OCI-LY7 (cell line): ENCODE results near the gene SMIM10L2A. TPM values are rescaled to one million over a fixed set of nuclear protein-coding genes. Genes with fewer than 3 reads are reported as not detected.

Source experiments
- BruUV-seq: library from RNA; stranded (reverse); fragments of 400-500 nt; replicated peaks from 2 replicates; lab custom pipeline; 2021; lab: Mats Ljungman, UMichigan
- CTCF ChIA-PET: fragments of 300-600 bp; sonication (Branson Sonifier 250); formaldehyde crosslinking; loops from one replicate; lab custom pipeline; 2022; ENCODE audit warnings: antibody characterized with exemption; ENCODE audit not compliant: unreplicated experiment; lab: Charles Lee
- POLR2A ChIA-PET: fragments of 300-600 bp; sonication (Branson Sonifier 250); formaldehyde crosslinking; loops from one replicate; lab custom pipeline; 2022; ENCODE audit warnings: antibody characterized with exemption; lab: Charles Lee
- DNase-seq: peaks from one replicate; pipeline ENCODE4 v3.0.0-alpha.2; 2015; ENCODE audit warnings: low spot score
- H2AFZ ChIP-seq: fragments of 200-600 bp; sonication (generic), shearing (Covaris generic); 2 replicates; pipeline ENCODE4 v1.6.1; 2014; ENCODE audit warnings: mild to moderate bottlenecking, antibody characterized with exemption, low read length, moderate library complexity
- H3K27ac ChIP-seq: fragments of 200-600 bp; sonication (generic); 2 replicates; pipeline ENCODE4 v1.5.1; 2014; ENCODE audit warnings: mixed run types, low read depth, mild to moderate bottlenecking, moderate library complexity, low read length, inconsistent platforms; ENCODE audit not compliant: poor library complexity, severe bottlenecking
- H3K36me3 ChIP-seq: fragments of 200-600 bp; sonication (generic); 2 replicates; pipeline ENCODE4 v1.6.1; 2014; ENCODE audit warnings: mild to moderate bottlenecking, antibody characterized with exemption, low read length, moderate library complexity, mixed read lengths; ENCODE audit not compliant: insufficient read depth
- H3K4me1 ChIP-seq: fragments of 200-600 bp; sonication (generic); 2 replicates; pipeline ENCODE4 v1.5.1; 2014; ENCODE audit warnings: mild to moderate bottlenecking, low read length; ENCODE audit not compliant: insufficient read depth, poor library complexity, severe bottlenecking
- H3K4me2 ChIP-seq: fragments of 200-600 bp; sonication (generic); 2 replicates; pipeline ENCODE4 v1.6.1; 2014; ENCODE audit warnings: mild to moderate bottlenecking, low read length
- H3K4me3 ChIP-seq: fragments of 200-600 bp; sonication (generic); 2 replicates; pipeline ENCODE4 v1.5.1; 2014; ENCODE audit warnings: mild to moderate bottlenecking, low read depth, low read length; ENCODE audit not compliant: poor library complexity, severe bottlenecking
- H3K79me2 ChIP-seq: fragments of 200-600 bp; sonication (generic); 2 replicates; pipeline ENCODE4 v1.6.1; 2016; ENCODE audit warnings: low read depth, mild to moderate bottlenecking, low read length, moderate library complexity, mixed read lengths; ENCODE audit not compliant: insufficient read depth
- H3K9me2 ChIP-seq: fragments of 200-600 bp; sonication (generic); 2 replicates; pipeline ENCODE4 v1.6.1; 2016; ENCODE audit warnings: mild to moderate bottlenecking, low read length, mixed read lengths; ENCODE audit not compliant: insufficient read depth
- H3K9me3 ChIP-seq: fragments of 200-600 bp; sonication (generic); 2 replicates; pipeline ENCODE4 v1.6.1; 2014; ENCODE audit warnings: mild to moderate bottlenecking, mixed run types, low read length, mixed read lengths
- H4K20me1 ChIP-seq: fragments of 200-600 bp; sonication (generic); 2 replicates; pipeline ENCODE4 v1.6.1; 2014; ENCODE audit warnings: mild to moderate bottlenecking, antibody characterized with exemption, low read length, moderate library complexity, mixed read lengths; ENCODE audit not compliant: insufficient read depth
- EZH2phosphoT487 ChIP-seq: fragments of 200-600 bp; sonication (generic); IDR thresholded peaks from 2 replicates; pipeline ENCODE4 v1.6.1; 2018; ENCODE audit warnings: low read depth, borderline replicate concordance, mild to moderate bottlenecking, mixed run types, antibody characterized with exemption, low read length, moderate library complexity, mixed read lengths
- intact Hi-C: fragments of 100-400 bp; cut with micrococcal nuclease; formaldehyde crosslinking; loops from one replicate; pipeline ENCODE4 v1.10.0; 2022; ENCODE audit not compliant: unreplicated experiment
- total RNA-seq, 2 experiments: library from RNA; depleted of rRNA in 1 of 2; stranded (reverse); fragments of >200 nt in 1 of 2; shearing (Covaris generic) in 1 of 2; gene quantifications; 2 replicates each; pipeline ENCODE4 v1.2.3, GENCODE V29; 2014 to 2022
- TF ChIP-seq, protein P1 (sequence below): fragments of 200-600 bp; sonication (generic); conservative IDR thresholded peaks from 2 replicates; pipeline ENCODE4 v1.5.1; 2014; ENCODE audit warnings: mild to moderate bottlenecking, antibody characterized with exemption, low read length, moderate library complexity, mixed read lengths

Gene SMIM10L2A
- total RNA-seq, 2 experiments from 2014 or later, result 0.19 TPM; not detected in 1

DNA sequence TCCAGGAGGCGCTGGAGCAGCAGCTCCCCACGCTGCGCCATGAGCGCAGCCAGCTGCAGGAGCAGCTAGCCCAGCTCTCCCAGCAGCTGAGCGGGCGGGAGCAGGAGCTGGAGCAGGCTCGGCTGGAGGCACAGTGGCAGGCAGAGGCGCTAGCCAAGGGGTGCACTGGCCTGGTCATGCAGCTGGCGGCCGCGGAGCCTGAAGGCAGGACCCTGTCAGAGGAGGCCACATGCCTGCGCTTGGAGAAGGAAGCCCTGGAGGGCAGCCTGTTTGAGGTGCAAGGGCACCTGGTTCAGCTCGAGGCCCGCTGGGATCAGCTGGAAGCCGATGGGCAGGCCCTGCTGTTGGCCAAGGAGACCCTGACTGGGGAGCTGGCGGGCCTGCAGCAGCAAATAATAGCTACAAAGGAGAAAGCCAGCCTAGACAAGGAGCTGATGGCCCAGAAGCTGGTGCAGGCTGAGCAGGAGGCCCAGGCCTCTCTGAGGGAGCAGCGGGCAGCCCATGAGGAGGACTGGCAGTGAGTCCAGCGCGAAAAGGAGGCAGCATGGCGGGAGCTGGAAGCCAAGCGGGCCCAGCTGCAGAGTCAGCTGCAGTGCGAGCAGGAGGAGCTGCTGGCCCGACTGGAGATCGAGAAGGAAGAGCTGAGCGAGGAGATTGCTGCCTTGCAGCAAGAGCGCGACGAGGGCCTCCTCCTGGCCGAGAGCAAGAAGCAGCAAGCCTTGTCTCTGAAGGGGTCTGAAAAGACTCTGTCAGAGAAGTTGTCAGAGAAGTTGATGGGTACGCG lies 13.6 kb downstream of the SMIM10L2A start:
- Histone ChIP-seq H3K9me2 (no peaks in the 10 kb centered on the region), H4K20me1 (no peaks in the 10 kb centered on the region), H2AFZ (no peak overlapping the region), H3K4me1 (no peaks in the 10 kb centered on the region), H3K27ac (no peak overlapping the region), H3K9me3 (no peaks in the 10 kb centered on the region), H3K4me3 (no peak overlapping the region), H3K36me3 (no peaks in the 10 kb centered on the region), H3K79me2 (no peaks in the 10 kb centered on the region), H3K4me2 (no peak overlapping the region)
- intact Hi-C loops, result no loop called here
- CTCF ChIA-PET, result no interaction called here
- BruUV-seq, result no TSS peak
- no peak for DNase-seq
- TF ChIP-seq, protein P1, sequence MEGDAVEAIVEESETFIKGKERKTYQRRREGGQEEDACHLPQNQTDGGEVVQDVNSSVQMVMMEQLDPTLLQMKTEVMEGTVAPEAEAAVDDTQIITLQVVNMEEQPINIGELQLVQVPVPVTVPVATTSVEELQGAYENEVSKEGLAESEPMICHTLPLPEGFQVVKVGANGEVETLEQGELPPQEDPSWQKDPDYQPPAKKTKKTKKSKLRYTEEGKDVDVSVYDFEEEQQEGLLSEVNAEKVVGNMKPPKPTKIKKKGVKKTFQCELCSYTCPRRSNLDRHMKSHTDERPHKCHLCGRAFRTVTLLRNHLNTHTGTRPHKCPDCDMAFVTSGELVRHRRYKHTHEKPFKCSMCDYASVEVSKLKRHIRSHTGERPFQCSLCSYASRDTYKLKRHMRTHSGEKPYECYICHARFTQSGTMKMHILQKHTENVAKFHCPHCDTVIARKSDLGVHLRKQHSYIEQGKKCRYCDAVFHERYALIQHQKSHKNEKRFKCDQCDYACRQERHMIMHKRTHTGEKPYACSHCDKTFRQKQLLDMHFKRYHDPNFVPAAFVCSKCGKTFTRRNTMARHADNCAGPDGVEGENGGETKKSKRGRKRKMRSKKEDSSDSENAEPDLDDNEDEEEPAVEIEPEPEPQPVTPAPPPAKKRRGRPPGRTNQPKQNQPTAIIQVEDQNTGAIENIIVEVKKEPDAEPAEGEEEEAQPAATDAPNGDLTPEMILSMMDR, result no peak
- TF ChIP-seq EZH2phosphoT487, result no peak
- POLR2A ChIA-PET, result interaction anchor here (0.5 kb wide), 1 partner anchor 1043 kb away, joined by 3 read pairs; no protein-coding TSS in a partner anchor

DNA sequence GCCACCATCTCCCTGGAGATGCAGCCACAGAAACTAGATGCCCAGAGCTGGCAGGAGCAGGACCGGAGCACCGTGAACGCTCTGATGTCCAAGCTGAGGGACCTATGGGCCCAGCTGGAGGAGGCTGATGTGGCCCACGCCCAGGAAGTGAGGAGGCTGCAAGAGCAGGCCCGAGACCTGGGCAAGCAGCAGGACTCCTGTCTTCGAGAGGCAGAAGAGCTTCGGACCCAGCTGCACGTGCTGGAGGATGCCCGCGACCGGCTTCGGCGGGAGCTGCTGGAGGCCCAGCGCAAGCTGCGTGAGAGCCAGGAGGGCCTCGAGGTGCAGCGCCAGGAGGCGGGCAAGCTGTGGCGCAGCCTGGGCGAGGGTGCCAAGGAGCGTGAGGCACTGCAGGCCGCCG lies 14.2 kb downstream of the SMIM10L2A start:
- no peak for DNase-seq
- no peaks in the 10 kb centered on the region for H4K20me1 ChIP-seq
- no peaks in the 10 kb centered on the region for H3K9me2 ChIP-seq
- ChIA-PET POLR2A (interaction anchor here (0.5 kb wide), 1 partner anchor 1044 kb away, joined by 3 read pairs; no protein-coding TSS in a partner anchor), CTCF (no interaction called here)
- no peak overlapping the region for H2AFZ ChIP-seq
- no peaks in the 10 kb centered on the region for H3K79me2 ChIP-seq
- no peaks in the 10 kb centered on the region for H3K9me3 ChIP-seq
- intact Hi-C loops, result no loop called here
- BruUV-seq, result no TSS peak
- H3K4me3 ChIP-seq, result no peak overlapping the region
- H3K27ac ChIP-seq, result no peak overlapping the region
- no peaks in the 10 kb centered on the region for H3K4me1 ChIP-seq
- no peak overlapping the region for H3K4me2 ChIP-seq
- no peaks in the 10 kb centered on the region for H3K36me3 ChIP-seq
- no peak for TF ChIP-seq EZH2phosphoT487
- TF ChIP-seq, protein P1, result no peak

DNA sequence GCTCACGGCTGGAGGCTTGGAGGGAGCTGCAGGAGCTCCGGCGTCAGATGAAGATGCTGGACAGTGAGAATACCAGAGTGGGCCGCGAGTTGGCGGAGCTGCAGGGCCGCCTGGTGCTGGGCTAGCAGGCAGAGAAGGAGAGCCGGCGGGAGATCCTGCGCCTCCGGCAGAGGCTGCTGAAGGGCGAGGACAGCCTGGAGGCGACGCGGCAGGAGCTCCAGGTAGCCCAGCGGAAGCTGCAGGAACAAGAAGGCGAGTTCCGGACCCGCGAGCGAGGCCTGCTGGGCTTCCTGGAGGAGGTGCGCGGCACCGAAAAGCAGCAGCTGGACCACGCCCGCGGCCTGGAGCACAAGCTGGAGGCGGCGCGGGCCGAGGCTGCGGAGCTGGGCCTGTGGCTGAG lies 14.7 kb downstream of the SMIM10L2A start:
- H3K27ac ChIP-seq, result no peak overlapping the region
- POLR2A ChIA-PET, result no interaction called here
- no peaks in the 10 kb centered on the region for H3K9me2 ChIP-seq
- no peaks in the 10 kb centered on the region for H4K20me1 ChIP-seq
- TF ChIP-seq, protein P1, result no peak
- no peak for TF ChIP-seq EZH2phosphoT487
- no peak for DNase-seq
- H3K79me2 ChIP-seq, result no peaks in the 10 kb centered on the region
- H2AFZ ChIP-seq, result no peak overlapping the region
- H3K4me2 ChIP-seq, result no peak overlapping the region
- no peak overlapping the region for H3K4me3 ChIP-seq
- intact Hi-C loops, result no loop called here
- H3K9me3 ChIP-seq, result no peaks in the 10 kb centered on the region
- BruUV-seq, result no TSS peak
- no peaks in the 10 kb centered on the region for H3K36me3 ChIP-seq
- H3K4me1 ChIP-seq, result no peaks in the 10 kb centered on the region
- CTCF ChIA-PET, result no interaction called here
